Left ventricle myocardium inferior (tissue), 1 donor: ENCODE data around the gene MADCAM1. TPM values are rescaled to one million over a fixed set of nuclear protein-coding genes. Genes with fewer than 3 reads are reported as not detected.

Experiments used
- DNase-seq: peaks from one replicate; pipeline ENCODE4 v3.0.0-alpha.2; 2020
- H3K27ac ChIP-seq: fragments of 200-600 bp; replicated peaks from 2 replicates; pipeline ENCODE4 v1.8.0; 2021
- H3K27me3 ChIP-seq: fragments of 200-600 bp; 2 replicates; pipeline ENCODE4 v1.8.0; 2021; ENCODE audit warnings: low read depth
- H3K36me3 ChIP-seq: fragments of 200-600 bp; 2 replicates; pipeline ENCODE4 v1.8.0; 2021
- H3K4me1 ChIP-seq: fragments of 200-600 bp; 2 replicates; pipeline ENCODE4 v1.8.0; 2021
- H3K4me3 ChIP-seq: fragments of 200-600 bp; 2 replicates; pipeline ENCODE4 v1.8.0; 2021; ENCODE audit warnings: mild to moderate bottlenecking, moderate library complexity
- H3K9me3 ChIP-seq: fragments of 200-600 bp; replicated peaks from 2 replicates; pipeline ENCODE4 v1.8.0; 2021
- intact Hi-C: fragments of 100-400 bp; cut with micrococcal nuclease; formaldehyde crosslinking; loops from one replicate; pipeline ENCODE4 v1.11.0; 2022
- total RNA-seq: library from RNA; stranded (reverse); fragmentation: NEBNext Ultra II Directional; extraction: Animal tissue kit (Norgen Biotek cat#: 25700); gene quantifications from one replicate; pipeline ENCODE4 v1.2.1, GENCODE V29; 2021
- TF ChIP-seq, protein P1 (sequence below): fragments of 200-600 bp; IDR thresholded peaks from 2 replicates; pipeline ENCODE4 v1.8.0; 2021; ENCODE audit warnings: antibody characterized with exemption, mild to moderate bottlenecking, borderline replicate concordance
- donor health status: DM: no; HTN: yes; CAD: no; lungs with severe emphysema.

MADCAM1 gene
- total RNA-seq, 1 donor from 2014 or later: 0.22 TPM

DNA sequence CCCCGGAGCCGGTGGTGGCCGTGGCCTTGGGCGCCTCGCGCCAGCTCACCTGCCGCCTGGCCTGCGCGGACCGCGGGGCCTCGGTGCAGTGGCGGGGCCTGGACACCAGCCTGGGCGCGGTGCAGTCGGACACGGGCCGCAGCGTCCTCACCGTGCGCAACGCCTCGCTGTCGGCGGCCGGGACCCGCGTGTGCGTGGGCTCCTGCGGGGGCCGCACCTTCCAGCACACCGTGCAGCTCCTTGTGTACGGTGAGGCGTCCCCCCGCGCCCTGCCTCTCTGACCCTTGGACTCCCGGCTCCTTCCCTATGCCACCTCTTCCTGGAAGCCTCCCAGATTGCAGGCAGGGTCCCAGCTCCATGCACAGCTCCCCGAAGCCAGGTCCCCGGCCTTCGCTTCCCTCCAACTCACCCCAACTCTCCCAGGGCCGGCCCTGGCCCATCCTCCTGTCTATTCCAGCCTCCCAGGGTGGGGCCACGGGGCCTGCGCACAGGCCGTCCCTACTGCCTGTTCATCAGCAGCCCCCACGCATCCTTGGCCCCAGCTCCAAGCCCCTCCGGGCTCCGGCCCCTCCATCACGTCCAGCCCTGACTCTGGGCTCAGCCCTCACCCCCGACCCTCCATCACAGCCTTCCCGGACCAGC lies 1.7 kb downstream of the MADCAM1 start:
- Histone ChIP-seq H3K9me3 (no peaks in the 10 kb centered on the region), H3K36me3 (no peaks in the 10 kb centered on the region), H3K27me3 (peaks cover 54% of the 10 kb centered on the region), H3K4me1 (peaks cover 28% of the 10 kb centered on the region), H3K4me3 (peak overlapping the region; percentile 43), H3K27ac (no peak overlapping the region)
- intact Hi-C loops: no loop called here
- TF ChIP-seq, protein P1, sequence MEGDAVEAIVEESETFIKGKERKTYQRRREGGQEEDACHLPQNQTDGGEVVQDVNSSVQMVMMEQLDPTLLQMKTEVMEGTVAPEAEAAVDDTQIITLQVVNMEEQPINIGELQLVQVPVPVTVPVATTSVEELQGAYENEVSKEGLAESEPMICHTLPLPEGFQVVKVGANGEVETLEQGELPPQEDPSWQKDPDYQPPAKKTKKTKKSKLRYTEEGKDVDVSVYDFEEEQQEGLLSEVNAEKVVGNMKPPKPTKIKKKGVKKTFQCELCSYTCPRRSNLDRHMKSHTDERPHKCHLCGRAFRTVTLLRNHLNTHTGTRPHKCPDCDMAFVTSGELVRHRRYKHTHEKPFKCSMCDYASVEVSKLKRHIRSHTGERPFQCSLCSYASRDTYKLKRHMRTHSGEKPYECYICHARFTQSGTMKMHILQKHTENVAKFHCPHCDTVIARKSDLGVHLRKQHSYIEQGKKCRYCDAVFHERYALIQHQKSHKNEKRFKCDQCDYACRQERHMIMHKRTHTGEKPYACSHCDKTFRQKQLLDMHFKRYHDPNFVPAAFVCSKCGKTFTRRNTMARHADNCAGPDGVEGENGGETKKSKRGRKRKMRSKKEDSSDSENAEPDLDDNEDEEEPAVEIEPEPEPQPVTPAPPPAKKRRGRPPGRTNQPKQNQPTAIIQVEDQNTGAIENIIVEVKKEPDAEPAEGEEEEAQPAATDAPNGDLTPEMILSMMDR: no peak
- DNase-seq: no peak

DNA sequence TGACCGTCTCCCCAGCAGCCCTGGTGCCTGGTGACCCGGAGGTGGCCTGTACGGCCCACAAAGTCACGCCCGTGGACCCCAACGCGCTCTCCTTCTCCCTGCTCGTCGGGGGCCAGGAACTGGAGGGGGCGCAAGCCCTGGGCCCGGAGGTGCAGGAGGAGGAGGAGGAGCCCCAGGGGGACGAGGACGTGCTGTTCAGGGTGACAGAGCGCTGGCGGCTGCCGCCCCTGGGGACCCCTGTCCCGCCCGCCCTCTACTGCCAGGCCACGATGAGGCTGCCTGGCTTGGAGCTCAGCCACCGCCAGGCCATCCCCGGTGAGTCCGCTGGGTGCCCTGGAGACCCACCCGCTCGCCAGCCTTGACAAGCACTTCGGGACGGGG lies 2.2 kb downstream of the MADCAM1 start:
- Histone ChIP-seq H3K4me1 (peaks cover 28% of the 10 kb centered on the region), H3K36me3 (no peaks in the 10 kb centered on the region), H3K9me3 (no peaks in the 10 kb centered on the region), H3K27me3 (peaks cover 54% of the 10 kb centered on the region), H3K4me3 (no peak overlapping the region), H3K27ac (no peak overlapping the region)
- DNase-seq: no peak
- TF ChIP-seq, protein P1: no peak
- intact Hi-C loops: no loop called here

DNA sequence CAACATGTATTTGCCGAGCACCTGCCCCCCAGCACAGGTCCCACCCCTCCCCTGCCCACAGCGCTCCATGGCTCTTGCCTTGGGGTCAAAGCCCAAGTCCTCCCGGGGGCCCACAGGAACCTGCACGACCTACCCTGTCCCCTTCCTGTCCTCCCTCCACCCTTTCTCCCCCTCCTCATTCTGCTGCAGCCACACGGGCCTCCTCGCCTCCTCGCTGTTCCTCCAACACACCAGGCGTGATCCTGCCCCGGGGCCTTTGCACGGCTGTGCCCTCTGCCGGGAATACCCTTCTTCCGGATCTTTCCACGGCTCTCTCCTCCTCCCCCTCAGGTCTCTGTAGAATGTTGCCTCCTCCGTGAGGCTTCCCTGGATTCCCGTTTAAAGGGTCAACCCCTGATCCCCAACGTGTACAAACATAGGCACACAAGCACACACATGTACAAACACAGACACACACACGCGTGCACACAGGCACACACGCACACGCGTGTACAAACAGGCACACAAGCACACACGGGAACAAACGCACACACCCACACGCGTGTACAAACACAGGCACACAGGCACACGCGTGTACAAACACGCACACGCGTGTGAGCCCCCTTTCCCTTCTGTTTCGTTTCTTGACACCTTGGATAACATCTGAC lies 2.8 kb downstream of the MADCAM1 start:
- Histone ChIP-seq H3K4me1 (peaks cover 25% of the 10 kb centered on the region), H3K36me3 (no peaks in the 10 kb centered on the region), H3K9me3 (no peaks in the 10 kb centered on the region), H3K4me3 (no peak overlapping the region), H3K27me3 (peaks cover 54% of the 10 kb centered on the region), H3K27ac (no peak overlapping the region)
- intact Hi-C loops: no loop called here
- DNase-seq: no peak
- TF ChIP-seq, protein P1: no peak

DNA sequence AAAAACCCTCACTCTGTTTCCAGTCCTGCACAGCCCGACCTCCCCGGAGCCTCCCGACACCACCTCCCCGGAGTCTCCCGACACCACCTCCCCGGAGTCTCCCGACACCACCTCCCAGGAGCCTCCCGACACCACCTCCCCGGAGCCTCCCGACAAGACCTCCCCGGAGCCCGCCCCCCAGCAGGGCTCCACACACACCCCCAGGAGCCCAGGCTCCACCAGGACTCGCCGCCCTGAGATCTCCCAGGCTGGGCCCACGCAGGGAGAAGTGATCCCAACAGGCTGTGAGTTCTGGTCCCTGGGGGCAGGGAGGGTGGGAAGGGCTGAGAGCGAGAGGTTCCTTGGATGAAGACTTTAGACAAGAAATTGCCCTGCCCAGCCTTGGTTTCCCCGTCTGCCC lies 5.4 kb downstream of the MADCAM1 start:
- H3K9me3 ChIP-seq: no peaks in the 10 kb centered on the region
- no peaks in the 10 kb centered on the region for H3K36me3 ChIP-seq
- H3K27ac ChIP-seq: no peak overlapping the region
- intact Hi-C loops: no loop called here
- H3K27me3 ChIP-seq: peaks cover 43% of the 10 kb centered on the region
- DNase-seq: no peak
- H3K4me1 ChIP-seq: peaks cover 18% of the 10 kb centered on the region
- TF ChIP-seq, protein P1: no peak
- H3K4me3 ChIP-seq: no peak overlapping the region

DNA sequence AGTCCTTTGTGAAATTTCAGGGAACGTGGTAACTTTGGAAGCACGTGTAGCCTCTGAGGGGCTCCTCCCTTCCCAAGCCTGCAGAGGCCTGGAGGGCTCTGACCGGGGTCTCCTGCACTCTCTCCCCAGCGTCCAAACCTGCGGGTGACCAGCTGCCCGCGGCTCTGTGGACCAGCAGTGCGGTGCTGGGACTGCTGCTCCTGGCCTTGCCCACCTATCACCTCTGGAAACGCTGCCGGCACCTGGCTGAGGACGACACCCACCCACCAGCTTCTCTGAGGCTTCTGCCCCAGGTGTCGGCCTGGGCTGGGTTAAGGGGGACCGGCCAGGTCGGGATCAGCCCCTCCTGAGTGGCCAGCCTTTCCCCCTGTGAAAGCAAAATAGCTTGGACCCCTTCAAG lies 8.3 kb downstream of the MADCAM1 start:
- peaks cover 3% of the 10 kb centered on the region for H3K36me3 ChIP-seq
- TF ChIP-seq, protein P1: no peak
- peaks cover 26% of the 10 kb centered on the region for H3K4me1 ChIP-seq
- H3K27me3 ChIP-seq: peaks cover 18% of the 10 kb centered on the region
- DNase-seq: no peak
- H3K9me3 ChIP-seq: no peaks in the 10 kb centered on the region
- H3K27ac ChIP-seq: no peak overlapping the region
- H3K4me3 ChIP-seq: no peak overlapping the region
- intact Hi-C loops: no loop called here
